ENCODE results near the gene TUBA1C. TPM values are rescaled to one million over a fixed set of nuclear protein-coding genes. Genes with fewer than 3 reads are reported as not detected.

The TUBA1C gene
- total RNA-seq (2022; extraction: Qiagen RNA extraction) = 1,549 to 2,166 TPM (median 1,667 TPM) in 5 replicates

DNA sequence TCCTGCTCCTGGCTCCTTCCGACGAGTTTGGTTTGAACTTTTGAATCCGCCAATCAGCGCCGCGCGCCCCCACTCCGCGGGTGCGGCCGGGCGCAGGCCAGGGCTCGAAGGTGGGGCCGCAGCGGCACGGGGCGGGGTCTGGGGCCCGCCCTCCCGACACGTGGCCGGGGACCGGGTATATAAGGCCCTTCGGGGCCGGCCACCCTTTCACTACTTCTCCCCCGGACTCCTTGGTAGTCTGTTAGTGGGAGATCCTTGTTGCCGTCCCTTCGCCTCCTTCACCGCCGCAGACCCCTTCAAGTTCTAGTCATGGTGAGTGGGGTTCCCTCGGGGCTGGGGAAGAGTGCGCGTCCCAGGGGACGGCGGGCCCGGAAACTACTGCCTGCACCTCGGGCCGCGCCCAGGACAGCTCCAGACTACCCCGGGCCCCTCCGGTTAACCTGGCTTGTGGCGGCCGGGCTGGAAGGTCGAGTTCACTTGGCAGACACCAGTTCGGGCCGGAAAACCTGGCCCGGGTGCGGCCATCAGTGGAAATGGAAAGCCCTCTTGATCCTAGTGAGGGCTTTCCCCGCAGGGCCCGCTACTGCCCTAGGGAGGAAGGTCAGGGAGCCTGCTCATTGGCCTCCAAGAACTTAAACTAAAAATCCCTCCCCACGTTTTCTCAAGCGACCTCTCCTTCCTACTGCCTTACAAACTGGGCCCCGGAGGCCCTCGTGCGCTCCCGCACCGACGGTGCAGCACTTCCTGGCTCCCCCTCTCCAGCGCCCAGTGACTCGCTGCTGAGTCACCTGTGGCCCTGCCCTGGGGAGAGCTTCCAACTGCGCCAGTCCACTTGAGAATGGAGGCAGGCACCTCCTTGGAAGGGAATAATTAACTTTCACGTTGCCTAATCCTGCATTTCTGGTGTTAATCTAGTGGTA, at the start of gene TUBA1C:
Gene TUBA1C (plus strand): TSS at position 210 of the 920 bp plus-strand sequence. CDS start 100 bp downstream, at position 310.

GRCh38 chr12:49295082-49295936, 30.4 kb downstream of the TUBA1C start, which contains the start of gene PRPH:
TSS of gene PRPH (plus strand) at chr12:49295147. CDS start at chr12:49295201, 54 bp downstream.

GRCh38 chr12:49322708-49323523, 58.0 kb downstream of the TUBA1C start, which contains the start of gene TROAP:
TSS of gene TROAP (plus strand) at chr12:49323255. CDS start at chr12:49323609, 354 bp downstream.

Other genes with a start within 250 kb of the TUBA1C start
- 39.3 to 49.0 TPM (median 41.1 TPM) in 5 replicates for gene PRKAG1, start 246.3 kb upstream of the TUBA1C start, total RNA-seq (2022; extraction: Qiagen RNA extraction)
- 30.6 to 49.0 TPM (median 33.5 TPM) in 5 replicates for gene KMT2D, start 204.3 kb upstream of the TUBA1C start, total RNA-seq (2022; extraction: Qiagen RNA extraction)
- 3.2 to 4.9 TPM (median 4.6 TPM) in 5 replicates for gene RHEBL1, start 195.1 kb upstream of the TUBA1C start, total RNA-seq (2022; extraction: Qiagen RNA extraction)
- gene DHH, start 170.3 kb upstream of the TUBA1C start, total RNA-seq (2022; extraction: Qiagen RNA extraction) = 0.03 TPM in 1 of 5 replicates, not detected in the others
- gene LMBR1L, start 154.2 kb upstream of the TUBA1C start, total RNA-seq (2022; extraction: Qiagen RNA extraction) = 13.4 to 15.4 TPM (median 14.5 TPM) in 5 replicates
- 2,285 to 2,528 TPM (median 2,417 TPM) in 5 replicates for gene TUBA1B, start 133.7 kb upstream of the TUBA1C start, total RNA-seq (2022; extraction: Qiagen RNA extraction)
- gene TUBA1A, start 76.0 kb upstream of the TUBA1C start, total RNA-seq (2022; extraction: Qiagen RNA extraction) = 182 to 235 TPM (median 228 TPM) in 5 replicates
- 0.97 to 1.9 TPM (median 1.6 TPM) in 5 replicates for gene PRPH, start 30.1 kb downstream of the TUBA1C start, total RNA-seq (2022; extraction: Qiagen RNA extraction)
- 74.4 to 87.6 TPM (median 83.8 TPM) in 5 replicates for gene TROAP, start 58.2 kb downstream of the TUBA1C start, total RNA-seq (2022; extraction: Qiagen RNA extraction)
- 4.8 to 7.6 TPM (median 6.3 TPM) in 5 replicates for gene C1QL4, start 72.1 kb downstream of the TUBA1C start, total RNA-seq (2022; extraction: Qiagen RNA extraction)
- gene DNAJC22, start 81.8 kb downstream of the TUBA1C start, total RNA-seq (2022; extraction: Qiagen RNA extraction) = 19.5 to 22.7 TPM (median 20.2 TPM) in 5 replicates
- 26.1 to 38.4 TPM (median 31.5 TPM) in 5 replicates for gene SPATS2, start 102.4 kb downstream of the TUBA1C start, total RNA-seq (2022; extraction: Qiagen RNA extraction)

Data from A549 treated with Hydrocortisone at 1 μM for 4 hours (cell line).